ELR (cell line): ENCODE results near the gene SMIM27.
"Not testable (repeated sequence)": the region's sequence is repeated elsewhere in the genome, so short reads cannot be mapped to it uniquely, and the experiment has no call there.

Experiments
- DNase-seq: peaks from one replicate; pipeline ENCODE4 v3.0.0-alpha.2; 2015; ENCODE audit warnings: low read depth

SMIM27 gene

DNA sequence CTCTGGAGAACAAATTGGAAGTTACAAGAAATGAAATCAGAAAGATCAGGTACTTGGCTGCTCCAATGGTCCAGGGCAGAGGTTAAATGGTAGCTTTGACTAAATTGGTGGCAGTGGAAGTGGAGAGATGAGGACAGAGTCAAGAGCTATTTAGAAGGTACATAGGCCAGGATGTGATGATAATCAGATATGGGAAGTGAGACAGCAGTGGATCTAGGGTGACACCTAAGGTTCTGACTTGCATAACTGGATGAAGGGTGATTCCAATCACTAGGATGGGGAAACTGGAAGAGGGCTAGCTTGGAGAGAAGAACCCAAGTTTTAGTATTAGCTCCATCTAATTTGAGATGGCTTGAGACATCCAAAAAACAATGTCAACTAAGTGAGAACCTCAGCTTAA is 44.8 kb downstream of the SMIM27 start:
- DNase-seq: no peak

DNA sequence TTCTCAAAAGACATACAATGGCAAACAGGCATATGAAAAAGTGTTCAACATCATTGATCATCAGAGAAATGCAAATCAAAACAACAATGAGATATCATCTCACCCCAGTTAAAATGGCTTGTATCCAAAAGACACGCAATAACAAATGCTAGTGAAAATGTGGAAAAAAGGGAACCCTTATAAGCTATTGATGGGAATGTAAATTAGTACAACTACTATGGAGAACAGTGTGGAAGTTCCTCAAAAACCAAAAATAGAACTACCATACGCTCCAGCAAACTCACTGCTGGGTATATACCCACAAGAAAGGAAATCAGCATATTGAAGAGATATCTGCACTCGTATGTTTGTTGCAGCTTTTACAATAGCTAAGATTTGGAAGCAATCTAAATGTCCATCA is 46.9 kb downstream of the SMIM27 start:
- DNase-seq: not testable (repeated sequence)
